H9 (cell line): ENCODE measurements around the gene ATP1A3. TPM values are rescaled to one million over a fixed set of nuclear protein-coding genes. Genes with fewer than 3 reads are reported as not detected.

Experiments
- DNase-seq: peaks from one replicate; pipeline ENCODE4 v3.0.0-alpha.2; 2017
- H2AFZ ChIP-seq: one replicate; pipeline ENCODE4 v1.6.1; 2013; ENCODE audit warnings: mild to moderate bottlenecking, low read length, control low read depth, moderate library complexity
- H2AK5ac ChIP-seq: 2 replicates; pipeline ENCODE4 v1.6.1; 2013; ENCODE audit warnings: low read length, control low read depth, mixed read lengths; ENCODE audit not compliant: insufficient read length
- H2BK120ac ChIP-seq: one replicate; pipeline ENCODE4 v1.6.1; 2013; ENCODE audit warnings: low read depth, mild to moderate bottlenecking, low read length, control low read depth, inconsistent platforms; ENCODE audit not compliant: poor library complexity, severe bottlenecking
- H2BK12ac ChIP-seq: 2 replicates; pipeline ENCODE4 v1.6.1; 2013; ENCODE audit warnings: low read length, control low read depth, mixed read lengths, low read depth; ENCODE audit not compliant: insufficient read length
- H2BK15ac ChIP-seq: 2 replicates; pipeline ENCODE4 v1.6.1; 2013; ENCODE audit warnings: low read depth, low read length, control low read depth
- H2BK20ac ChIP-seq: one replicate; pipeline ENCODE4 v1.6.1; 2013; ENCODE audit warnings: low read depth, mild to moderate bottlenecking, low read length, control low read depth, inconsistent platforms; ENCODE audit not compliant: poor library complexity, severe bottlenecking
- H2BK5ac ChIP-seq: 2 replicates; pipeline ENCODE4 v1.6.1; 2013; ENCODE audit warnings: low read length, control low read depth, mixed read lengths; ENCODE audit not compliant: insufficient read length
- H3K14ac ChIP-seq: 2 replicates; pipeline ENCODE4 v1.6.1; 2013; ENCODE audit warnings: low read length, control low read depth; ENCODE audit not compliant: insufficient read depth
- H3K18ac ChIP-seq: 2 replicates; pipeline ENCODE4 v1.6.1; 2013; ENCODE audit warnings: low read depth, mild to moderate bottlenecking, mixed read lengths, low read length, control low read depth; ENCODE audit not compliant: insufficient read length
- H3K23ac ChIP-seq: 2 replicates; pipeline ENCODE4 v1.6.1; 2013; ENCODE audit warnings: low read length, control low read depth, mixed read lengths, low read depth; ENCODE audit not compliant: insufficient read length
- H3K23me2 ChIP-seq: 2 replicates; pipeline ENCODE4 v1.6.1; 2013; ENCODE audit warnings: low read depth, mild to moderate bottlenecking, mixed read lengths, low read length, control low read depth; ENCODE audit not compliant: insufficient read length, poor library complexity, severe bottlenecking
- H3K27ac ChIP-seq: 2 replicates; pipeline ENCODE4 v1.5.1; 2013; ENCODE audit warnings: low read length, control low read depth, mixed read lengths, low read depth; ENCODE audit not compliant: insufficient read length
- H3K27me3 ChIP-seq: 2 replicates; pipeline ENCODE4 v1.6.1; 2013; ENCODE audit warnings: low read length, control low read depth, inconsistent platforms; ENCODE audit not compliant: insufficient read depth
- H3K4ac ChIP-seq: 2 replicates; pipeline ENCODE4 v1.6.1; 2013; ENCODE audit warnings: low read depth, mild to moderate bottlenecking, control low read depth, inconsistent platforms, low read length, moderate library complexity
- H3K4me1 ChIP-seq: 2 replicates; pipeline ENCODE4 v1.6.1; 2013; ENCODE audit warnings: low read length, control low read depth, inconsistent platforms; ENCODE audit not compliant: insufficient read depth
- H3K4me2 ChIP-seq: 2 replicates; pipeline ENCODE4 v1.6.1; 2013; ENCODE audit warnings: low read length, control low read depth, mixed read lengths; ENCODE audit not compliant: insufficient read length, insufficient read depth
- H3K56ac ChIP-seq: 2 replicates; pipeline ENCODE4 v1.6.1; 2013; ENCODE audit warnings: low read depth, mild to moderate bottlenecking, mixed read lengths, low read length, control low read depth; ENCODE audit not compliant: insufficient read length
- H3K79me1 ChIP-seq: 2 replicates; pipeline ENCODE4 v1.6.1; 2013; ENCODE audit warnings: low read depth, mild to moderate bottlenecking, moderate library complexity, low read length, control low read depth, inconsistent platforms; ENCODE audit not compliant: insufficient read depth, poor library complexity, severe bottlenecking
- H3K79me2 ChIP-seq: 2 replicates; pipeline ENCODE4 v1.6.1; 2013; ENCODE audit warnings: low read length, control low read depth, inconsistent platforms; ENCODE audit not compliant: insufficient read depth
- H3K9ac ChIP-seq: 2 replicates; pipeline ENCODE4 v1.6.1; 2013; ENCODE audit warnings: low read length, control low read depth, mixed read lengths; ENCODE audit not compliant: insufficient read length; ENCODE audit errors: extremely low read depth
- H3K9me3 ChIP-seq: one replicate; pipeline ENCODE4 v1.6.1; 2013; ENCODE audit warnings: low read depth, low read length, inconsistent platforms; ENCODE audit not compliant: control insufficient read depth
- H3T11ph ChIP-seq: one replicate; pipeline ENCODE4 v1.6.1; 2013; ENCODE audit warnings: mild to moderate bottlenecking, low read length, control low read depth, inconsistent platforms
- H4K20me1 ChIP-seq: one replicate; pipeline ENCODE4 v1.6.1; 2013; ENCODE audit not compliant: control insufficient read depth, insufficient read length, insufficient read depth
- H4K5ac ChIP-seq: 2 replicates; pipeline ENCODE4 v1.6.1; 2013; ENCODE audit warnings: low read depth, mild to moderate bottlenecking, mixed read lengths, low read length, control low read depth; ENCODE audit not compliant: insufficient read length
- H4K8ac ChIP-seq: replicated peaks from 2 replicates; pipeline ENCODE4 v1.6.1; 2013; ENCODE audit warnings: low read length, control low read depth, mixed read lengths, low read depth; ENCODE audit not compliant: insufficient read length
- H4K91ac ChIP-seq: 2 replicates; pipeline ENCODE4 v1.6.1; 2013; ENCODE audit warnings: low read depth, mild to moderate bottlenecking, moderate library complexity, mixed read lengths, low read length, control low read depth; ENCODE audit not compliant: insufficient read length
- H3K27ac Mint-ChIP-seq, 3 experiments: 2 replicates in 2 of 3; 3 replicates in 1 of 3; pipeline ENCODE4 v1.8.0; 2020 to 2021; ENCODE audit warnings: mixed read lengths in 3 of 3, mild to moderate bottlenecking in 1 of 3, moderate library complexity in 1 of 3
- H3K27me3 Mint-ChIP-seq: 2 replicates; pipeline ENCODE4 v1.8.0; 2021; ENCODE audit warnings: low read depth, mild to moderate bottlenecking, moderate library complexity, mixed read lengths
- H3K36me3 Mint-ChIP-seq, 3 experiments: 2 replicates in 2 of 3; 3 replicates in 1 of 3; pipeline ENCODE4 v1.8.0; 2020 to 2021; ENCODE audit warnings: low read depth in 3 of 3, mixed read lengths in 3 of 3; ENCODE audit not compliant: insufficient read depth in 1 of 3
- H3K4me1 Mint-ChIP-seq, 2 experiments: 2 replicates each; pipeline ENCODE4 v1.8.0; 2020; ENCODE audit warnings: mixed read lengths in 2 of 2
- H3K4me3 Mint-ChIP-seq, 2 experiments: 2 replicates in 1 of 2; 3 replicates in 1 of 2; pipeline ENCODE4 v1.8.0; 2020 to 2021; ENCODE audit warnings: mild to moderate bottlenecking in 2 of 2, mixed read lengths in 2 of 2, moderate library complexity in 1 of 2
- H3K9me3 Mint-ChIP-seq, 2 experiments: 2 replicates in 1 of 2; 3 replicates in 1 of 2; pipeline ENCODE4 v1.8.0; 2020; ENCODE audit warnings: mild to moderate bottlenecking in 2 of 2, mixed read lengths in 2 of 2, moderate library complexity in 1 of 2
- CTCF ChIP-seq: fragments of 200-600 bp; sonication (generic); conservative IDR thresholded peaks from 3 replicates; pipeline ENCODE4 v1.8.0; 2021; ENCODE audit warnings: antibody characterized with exemption, mild to moderate bottlenecking
- WGBS: extraction: QIAGEN DNeasy Blood & Tissue Kit; methylation state at CpG from one replicate; pipeline ENCODE4 v1.1.7; 2013; ENCODE audit warnings: missing lambda C conversion rate, low lambda C conversion rate, mixed read lengths; ENCODE audit not compliant: insufficient read length; ENCODE audit errors: extremely low coverage; 5-methylcytosine and 5-hydroxymethylcytosine counted together
- total RNA-seq: library from RNA; stranded (reverse); gene quantifications from 2 replicates; pipeline ENCODE4 v1.2.1, GENCODE V29; 2021

ATP1A3 gene
- total RNA-seq, 1 experiment from 2014 or later: 11.6 TPM

DNA sequence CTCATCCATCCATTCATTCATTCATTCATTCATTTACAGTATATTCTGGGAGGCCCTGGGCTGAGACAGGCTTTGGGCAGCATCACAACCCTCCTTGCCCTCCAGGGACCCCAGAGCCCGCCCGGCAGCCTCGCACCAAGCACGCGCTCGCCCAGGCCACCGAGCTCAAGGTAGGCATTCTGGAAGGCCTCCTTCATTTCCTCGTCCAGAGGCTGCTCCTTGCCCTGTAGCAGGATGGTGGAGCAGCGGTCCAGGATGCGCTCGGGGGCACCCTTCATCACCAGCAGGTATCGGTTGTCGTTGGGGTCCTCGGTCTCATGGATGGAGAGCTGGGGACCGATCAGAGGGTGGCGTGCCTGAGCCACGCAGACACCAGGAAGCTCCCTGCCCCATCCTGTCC, 15.6 kb downstream of the ATP1A3 start:
- H3K9ac ChIP-seq: no peak overlapping the region
- no peaks in the 10 kb centered on the region; the same call in 1 of the 2 replicates for H3K27me3 Mint-ChIP-seq
- no peak overlapping the region for H3K18ac ChIP-seq
- H3K4me2 ChIP-seq: no peak overlapping the region
- H3K27ac Mint-ChIP-seq: no peak overlapping the region
- no peaks in the 10 kb centered on the region for H3K27me3 ChIP-seq
- H4K20me1 ChIP-seq: no peaks in the 10 kb centered on the region
- peaks cover 4 to 11% (median 5%) of the 10 kb centered on the region in 3 experiments; a peak in 5 of 7 replicates for H3K36me3 Mint-ChIP-seq
- no peak overlapping the region for H3T11ph ChIP-seq
- DNase-seq: no peak
- no CpG with 5 or more reads among the region's 17 CpGs for WGBS
- H3K9me3 Mint-ChIP-seq: no peaks in the 10 kb centered on the region
- no peak overlapping the region for H2BK5ac ChIP-seq
- H3K4me1 ChIP-seq: no peaks in the 10 kb centered on the region
- no peak overlapping the region for H2AFZ ChIP-seq
- no peak overlapping the region for H3K4ac ChIP-seq
- no peaks in the 10 kb centered on the region for H3K79me1 ChIP-seq
- no peak overlapping the region for H3K4me3 Mint-ChIP-seq
- H3K79me2 ChIP-seq: no peaks in the 10 kb centered on the region
- no peaks in the 10 kb centered on the region for H3K23me2 ChIP-seq
- H2BK120ac ChIP-seq: no peak overlapping the region
- no peak overlapping the region for H3K23ac ChIP-seq
- H3K56ac ChIP-seq: no peak overlapping the region
- no peak overlapping the region for H2BK12ac ChIP-seq
- TF ChIP-seq CTCF: no peak
- no peaks in the 10 kb centered on the region for H3K4me1 Mint-ChIP-seq
- no peak overlapping the region for H2AK5ac ChIP-seq
- H2BK15ac ChIP-seq: no peak overlapping the region
- no peak overlapping the region for H2BK20ac ChIP-seq
- no peak overlapping the region for H3K27ac ChIP-seq
- H4K8ac ChIP-seq: no peak overlapping the region
- H4K5ac ChIP-seq: no peak overlapping the region
- H3K14ac ChIP-seq: no peak overlapping the region
- H3K9me3 ChIP-seq: no peaks in the 10 kb centered on the region
- no peak overlapping the region for H4K91ac ChIP-seq
